AG04449 (cell line): ENCODE data around the gene CACNA1E.

Source experiments
- CTCF ChIA-PET: fragments of 350-600 bp; formaldehyde crosslinking; extraction: SDS; loops from one replicate; lab custom pipeline; 2021; ENCODE audit warnings: antibody characterized with exemption; lab: Yijun Ruan, JAX
- POLR2A ChIA-PET: fragments of 400-600, 350-600 bp; formaldehyde crosslinking; extraction: SDS; loops from one replicate; lab custom pipeline; 2020; ENCODE audit warnings: antibody characterized with exemption, inconsistent platforms; lab: Yijun Ruan, JAX
- DNase-seq: peaks from one replicate; pipeline ENCODE4 v3.0.0-alpha.2; 2010; ENCODE audit warnings: low read depth, low spot score
- H3K4me3 ChIP-seq: 2 replicates; pipeline ENCODE4 v1.5.1; 2011; ENCODE audit warnings: low read depth, mild to moderate bottlenecking, control low read depth, low read length
- CTCF ChIP-seq: IDR thresholded peaks from one replicate; pipeline ENCODE4 v1.5.1; 2011; ENCODE audit warnings: mild to moderate bottlenecking, moderate library complexity, low read length, control low read depth, inconsistent platforms; ENCODE audit not compliant: insufficient read depth; ENCODE audit errors: missing control alignments

The CACNA1E gene

GRCh38 chr1:181632960-181633359 is 149.6 kb downstream of the CACNA1E start:
- TF ChIP-seq CTCF = no peak
- no peak for DNase-seq
- ChIA-PET POLR2A (no interaction called here), CTCF (no interaction called here)
- no peak overlapping the region for H3K4me3 ChIP-seq

GRCh38 chr1:181635110-181635509 is 151.8 kb downstream of the CACNA1E start:
- TF ChIP-seq CTCF = no peak
- H3K4me3 ChIP-seq = no peak overlapping the region
- CTCF ChIA-PET = no interaction called here
- DNase-seq = no peak
- POLR2A ChIA-PET = no interaction called here

- TF ChIP-seq CTCF = no peak
- ChIA-PET POLR2A (no interaction called here), CTCF (no interaction called here)
- no peak overlapping the region for H3K4me3 ChIP-seq
- DNase-seq = no peak
These were observed 154.7 kb downstream of the CACNA1E start for GRCh38 chr1:181637998-181638397.

DNA sequence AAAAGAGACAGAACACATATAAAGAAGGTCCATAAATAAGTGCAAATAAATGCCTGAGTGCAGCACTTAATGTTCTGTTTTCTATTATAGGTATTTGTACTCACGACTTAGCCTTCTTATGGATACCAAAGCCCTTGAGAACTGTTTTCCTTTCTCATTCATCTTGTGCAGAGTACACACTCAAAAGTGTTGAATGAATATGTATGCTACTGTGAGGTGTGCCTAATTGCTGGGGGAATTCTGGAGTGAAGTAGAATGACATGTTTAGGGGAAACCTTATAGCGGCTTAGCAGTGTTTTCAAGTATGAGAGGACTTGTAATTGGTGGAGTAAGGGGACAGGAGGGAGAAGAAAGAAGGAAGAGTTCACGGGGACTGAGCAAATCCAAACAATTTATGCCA is 157.6 kb downstream of the CACNA1E start:
- DNase-seq = no peak
- POLR2A ChIA-PET = no interaction called here
- no peak overlapping the region for H3K4me3 ChIP-seq
- CTCF ChIA-PET = no interaction called here
- no peak for TF ChIP-seq CTCF

DNA sequence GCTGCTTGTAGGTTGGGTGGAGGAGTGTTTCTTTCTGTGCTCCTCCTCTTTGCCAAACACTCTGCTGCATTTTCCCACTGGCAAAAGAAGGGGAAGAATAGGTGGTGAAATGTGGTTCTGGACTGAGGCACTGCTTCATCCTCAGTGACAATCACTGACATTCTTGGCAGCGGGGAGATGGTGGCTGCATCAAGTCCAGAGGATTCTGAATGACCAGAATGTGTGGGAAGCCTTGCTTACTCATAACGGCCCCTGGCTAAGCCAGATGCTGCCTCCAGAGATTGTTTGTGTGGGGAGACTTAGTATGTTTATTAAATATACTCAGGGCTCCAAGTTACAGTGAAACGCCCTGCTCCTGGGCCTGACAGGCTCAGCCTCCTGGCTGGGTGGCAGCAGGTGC is 160.3 kb downstream of the CACNA1E start:
- DNase-seq = no peak
- ChIA-PET POLR2A (no interaction called here), CTCF (no interaction called here)
- no peak for TF ChIP-seq CTCF
- H3K4me3 ChIP-seq = no peak overlapping the region

DNA sequence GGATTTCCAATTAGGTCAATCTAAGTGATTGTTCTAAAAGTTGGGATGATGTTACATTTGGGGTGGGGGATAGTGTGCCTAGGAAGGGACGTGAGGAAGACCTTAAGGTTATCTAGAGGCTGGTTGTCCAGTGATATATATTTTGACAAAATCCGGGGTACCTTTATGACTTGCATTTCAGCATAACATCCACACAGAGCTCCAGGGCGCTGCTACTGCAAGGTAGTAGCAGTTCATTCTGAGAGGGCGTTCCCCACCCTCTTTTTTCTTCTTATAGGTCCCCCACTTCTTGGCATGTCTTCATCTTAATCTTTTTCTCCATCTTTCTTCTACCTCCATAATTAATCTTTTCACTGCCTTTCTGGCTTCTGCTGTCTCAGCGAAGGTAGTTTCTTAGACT is 161.9 kb downstream of the CACNA1E start:
- no peak for DNase-seq
- ChIA-PET CTCF (no interaction called here), POLR2A (no interaction called here)
- H3K4me3 ChIP-seq = no peak overlapping the region
- no peak for TF ChIP-seq CTCF
